ENCODE results near the gene STARD8. TPM values are rescaled to one million over a fixed set of nuclear protein-coding genes. Genes with fewer than 3 reads are reported as not detected.
"Not testable (repeated sequence)": the region's sequence is repeated elsewhere in the genome, so short reads cannot be mapped to it uniquely, and the experiment has no call there.

STARD8 gene
- 14.0 TPM for total RNA-seq

- TF ChIP-seq POLR2AphosphoS5 (IDR thresholded peaks at IDR 0.05; ENCODE audit: insufficient read depth in 1 of 2, low read depth in 1 of 2): peak in 1 of 2 donors; percentile 42
- no peak for TF ChIP-seq POLR2A (IDR thresholded peaks at IDR 0.05)
- H3K4me1 ChIP-seq: peaks cover 7% of the 10 kb centered on the region
- H3K4me3 ChIP-seq: peak within 1 kb of the TSS in 1 of 2 donors; percentile 25
- H3K27ac ChIP-seq: no peak within 1 kb of the TSS
- no peaks in the 10 kb centered on the region for H3K36me3 ChIP-seq
- intact Hi-C loops (cut with DNase I): loop anchor here (5.0 kb wide), 1 partner anchor 1970 kb away; no protein-coding TSS in a partner anchor
- peak in 1 of 2 donors; percentile 71 for DNase-seq (ENCODE audit: extremely low spot score in 2 of 2)
- no peaks in the 10 kb centered on the region for H3K27me3 ChIP-seq
- H3K9me3 ChIP-seq: no peaks in the 10 kb centered on the region
Measured at GRCh38 chrX:68647156-68647957, at the start of gene STARD8. STARD8 (plus strand) TSS chrX:68647666; CDS start chrX:68647883, 217 bp downstream.

- DNase-seq (ENCODE audit: extremely low spot score in 2 of 2): no peak
- Histone ChIP-seq H3K27ac (no peak overlapping the region), H3K27me3 (no peaks in the 10 kb centered on the region), H3K36me3 (no peaks in the 10 kb centered on the region), H3K4me3 (no peak overlapping the region), H3K4me1 (no peaks in the 10 kb centered on the region), H3K9me3 (no peaks in the 10 kb centered on the region)
- TF ChIP-seq POLR2A (IDR thresholded peaks at IDR 0.05) (no peak), POLR2AphosphoS5 (IDR thresholded peaks at IDR 0.05; ENCODE audit: insufficient read depth in 1 of 2, low read depth in 1 of 2) (no peak)
- TF ChIP-seq, protein P1, sequence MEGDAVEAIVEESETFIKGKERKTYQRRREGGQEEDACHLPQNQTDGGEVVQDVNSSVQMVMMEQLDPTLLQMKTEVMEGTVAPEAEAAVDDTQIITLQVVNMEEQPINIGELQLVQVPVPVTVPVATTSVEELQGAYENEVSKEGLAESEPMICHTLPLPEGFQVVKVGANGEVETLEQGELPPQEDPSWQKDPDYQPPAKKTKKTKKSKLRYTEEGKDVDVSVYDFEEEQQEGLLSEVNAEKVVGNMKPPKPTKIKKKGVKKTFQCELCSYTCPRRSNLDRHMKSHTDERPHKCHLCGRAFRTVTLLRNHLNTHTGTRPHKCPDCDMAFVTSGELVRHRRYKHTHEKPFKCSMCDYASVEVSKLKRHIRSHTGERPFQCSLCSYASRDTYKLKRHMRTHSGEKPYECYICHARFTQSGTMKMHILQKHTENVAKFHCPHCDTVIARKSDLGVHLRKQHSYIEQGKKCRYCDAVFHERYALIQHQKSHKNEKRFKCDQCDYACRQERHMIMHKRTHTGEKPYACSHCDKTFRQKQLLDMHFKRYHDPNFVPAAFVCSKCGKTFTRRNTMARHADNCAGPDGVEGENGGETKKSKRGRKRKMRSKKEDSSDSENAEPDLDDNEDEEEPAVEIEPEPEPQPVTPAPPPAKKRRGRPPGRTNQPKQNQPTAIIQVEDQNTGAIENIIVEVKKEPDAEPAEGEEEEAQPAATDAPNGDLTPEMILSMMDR (IDR thresholded peaks at IDR 0.05): no peak
- intact Hi-C loops (cut with DNase I): no loop called here
Measured at GRCh38 chrX:68598841-68599240, 48.6 kb upstream of the STARD8 start.

GRCh38 chrX:68599256-68600152 lies 48.0 kb upstream of the STARD8 start:
- Histone ChIP-seq H3K4me1 (no peaks in the 10 kb centered on the region), H3K4me3 (no peak overlapping the region), H3K9me3 (no peaks in the 10 kb centered on the region), H3K27ac (no peak overlapping the region), H3K36me3 (no peaks in the 10 kb centered on the region), H3K27me3 (no peaks in the 10 kb centered on the region)
- intact Hi-C loops (cut with DNase I): no loop called here
- TF ChIP-seq, protein P1 (IDR thresholded peaks at IDR 0.05): no peak
- TF ChIP-seq POLR2A (IDR thresholded peaks at IDR 0.05) (no peak), POLR2AphosphoS5 (IDR thresholded peaks at IDR 0.05; ENCODE audit: insufficient read depth in 1 of 2, low read depth in 1 of 2) (no peak)
- no peak for DNase-seq (ENCODE audit: extremely low spot score in 2 of 2)

DNA sequence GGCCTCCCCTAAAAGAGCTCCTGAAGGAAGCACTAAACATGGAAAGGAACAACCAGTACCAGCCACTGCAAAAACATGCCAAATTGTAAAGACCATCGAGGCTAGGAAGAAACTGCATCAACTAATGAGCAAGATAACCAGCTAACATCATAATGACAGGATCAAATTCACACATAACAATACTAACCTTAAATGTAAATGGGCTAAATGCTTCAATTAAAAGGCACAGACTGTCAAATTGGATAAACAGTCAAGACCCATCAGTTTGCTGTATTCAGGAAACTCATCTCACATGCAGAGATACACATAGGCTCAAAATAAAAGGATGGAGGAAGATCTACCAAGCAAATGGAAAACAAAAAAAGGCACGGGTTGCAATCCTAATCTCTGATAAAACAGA lies 43.2 kb upstream of the STARD8 start:
- DNase-seq (ENCODE audit: extremely low spot score in 2 of 2); H3K27me3 ChIP-seq; H3K4me3 ChIP-seq; intact Hi-C loops (cut with DNase I); H3K27ac ChIP-seq; H3K4me1 ChIP-seq; H3K36me3 ChIP-seq; H3K9me3 ChIP-seq: not testable (repeated sequence)

GRCh38 chrX:68614733-68615132 lies 32.7 kb upstream of the STARD8 start:
- H3K4me1 ChIP-seq; H3K27me3 ChIP-seq; H3K4me3 ChIP-seq; H3K36me3 ChIP-seq; intact Hi-C loops (cut with DNase I); H3K27ac ChIP-seq; DNase-seq (ENCODE audit: extremely low spot score in 2 of 2); H3K9me3 ChIP-seq: not testable (repeated sequence)

DNA sequence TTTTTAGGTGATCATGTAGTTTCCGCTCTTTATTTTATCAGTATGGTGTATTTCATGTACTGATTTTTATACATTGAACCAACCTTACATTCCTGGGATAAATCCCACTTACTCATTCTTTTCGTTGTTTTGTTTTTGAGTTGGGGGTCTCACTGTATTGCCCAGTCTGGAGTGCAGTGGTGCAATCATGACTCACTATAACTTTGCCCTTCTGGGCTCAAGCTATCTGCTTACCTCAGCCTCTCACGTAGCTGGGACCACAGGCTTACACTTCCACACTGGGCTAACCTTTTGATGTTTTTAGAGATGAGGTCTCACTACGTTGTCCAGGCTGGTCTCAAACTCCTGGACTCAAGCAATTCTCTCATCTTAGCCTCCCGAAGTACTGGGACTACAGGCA lies 19.5 kb upstream of the STARD8 start:
- intact Hi-C loops (cut with DNase I): no loop called here
- Histone ChIP-seq H3K4me1 (no peaks in the 10 kb centered on the region), H3K9me3 (no peaks in the 10 kb centered on the region), H3K27ac (no peak overlapping the region), H3K27me3 (no peaks in the 10 kb centered on the region), H3K4me3 (no peak overlapping the region), H3K36me3 (no peaks in the 10 kb centered on the region)
- DNase-seq (ENCODE audit: extremely low spot score in 2 of 2): no peak
- no peak for TF ChIP-seq POLR2A (IDR thresholded peaks at IDR 0.05)
- TF ChIP-seq POLR2AphosphoS5 (IDR thresholded peaks at IDR 0.05; ENCODE audit: insufficient read depth in 1 of 2, low read depth in 1 of 2): no peak
- TF ChIP-seq, protein P1 (IDR thresholded peaks at IDR 0.05): no peak

DNA sequence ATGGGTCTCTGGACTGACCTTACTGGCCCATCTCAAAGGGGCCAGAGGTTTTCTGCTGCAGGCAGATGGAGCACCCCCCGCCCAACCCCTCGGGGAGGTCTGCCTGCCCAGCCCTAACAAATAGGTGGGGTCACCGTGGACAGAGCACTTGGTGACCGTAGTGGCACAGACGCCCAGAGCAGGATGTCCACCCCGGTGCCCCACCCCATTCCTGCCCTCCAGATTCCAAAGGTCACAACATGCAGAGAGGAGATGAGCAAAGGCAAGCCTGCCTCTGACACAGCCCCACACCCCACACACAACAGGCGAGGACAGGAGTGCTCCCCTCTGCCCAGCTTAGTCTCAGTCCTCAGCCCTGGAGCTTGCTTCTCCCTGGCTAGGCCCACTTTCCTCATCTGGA lies 17.5 kb upstream of the STARD8 start:
- H3K36me3 ChIP-seq; intact Hi-C loops (cut with DNase I); H3K27ac ChIP-seq; H3K27me3 ChIP-seq; H3K4me1 ChIP-seq; DNase-seq (ENCODE audit: extremely low spot score in 2 of 2); H3K9me3 ChIP-seq; H3K4me3 ChIP-seq: not testable (repeated sequence)

All from vagina (tissue), 2 donors.